Fibroblast of skin of abdomen (primary cell): ENCODE data around the gene FPR1.

Source experiments
- DNase-seq: peaks from one replicate; pipeline ENCODE4 v3.0.0-alpha.2; 2013

The FPR1 gene

GRCh38 chr19:51703575-51704515, 47.8 kb downstream of the FPR1 start:
- peak; percentile 92 for DNase-seq

GRCh38 chr19:51702825-51703574, 48.7 kb downstream of the FPR1 start:
- no peak for DNase-seq

- DNase-seq: peak; percentile 60
Measured at GRCh38 chr19:51702103-51702824, 49.4 kb downstream of the FPR1 start.

GRCh38 chr19:51701468-51702100, 50.1 kb downstream of the FPR1 start:
- no peak for DNase-seq

- no peak for DNase-seq
Measured at GRCh38 chr19:51699170-51699569, 52.5 kb downstream of the FPR1 start.

GRCh38 chr19:51698296-51698695, 53.4 kb downstream of the FPR1 start:
- peak; percentile 45 for DNase-seq

- DNase-seq: no peak
Measured at GRCh38 chr19:51697169-51697776, 54.4 kb downstream of the FPR1 start.

GRCh38 chr19:51696606-51697005, 55.1 kb downstream of the FPR1 start:
- DNase-seq: no peak
